ENCODE measurements around the gene YY1.
A peak's percentile ranks its signal among the peaks of the same experiment; 100 is the strongest.
"Not testable (repeated sequence)": the region's sequence is repeated elsewhere in the genome, so short reads cannot be mapped to it uniquely, and the experiment has no call there.

Gene YY1

DNA sequence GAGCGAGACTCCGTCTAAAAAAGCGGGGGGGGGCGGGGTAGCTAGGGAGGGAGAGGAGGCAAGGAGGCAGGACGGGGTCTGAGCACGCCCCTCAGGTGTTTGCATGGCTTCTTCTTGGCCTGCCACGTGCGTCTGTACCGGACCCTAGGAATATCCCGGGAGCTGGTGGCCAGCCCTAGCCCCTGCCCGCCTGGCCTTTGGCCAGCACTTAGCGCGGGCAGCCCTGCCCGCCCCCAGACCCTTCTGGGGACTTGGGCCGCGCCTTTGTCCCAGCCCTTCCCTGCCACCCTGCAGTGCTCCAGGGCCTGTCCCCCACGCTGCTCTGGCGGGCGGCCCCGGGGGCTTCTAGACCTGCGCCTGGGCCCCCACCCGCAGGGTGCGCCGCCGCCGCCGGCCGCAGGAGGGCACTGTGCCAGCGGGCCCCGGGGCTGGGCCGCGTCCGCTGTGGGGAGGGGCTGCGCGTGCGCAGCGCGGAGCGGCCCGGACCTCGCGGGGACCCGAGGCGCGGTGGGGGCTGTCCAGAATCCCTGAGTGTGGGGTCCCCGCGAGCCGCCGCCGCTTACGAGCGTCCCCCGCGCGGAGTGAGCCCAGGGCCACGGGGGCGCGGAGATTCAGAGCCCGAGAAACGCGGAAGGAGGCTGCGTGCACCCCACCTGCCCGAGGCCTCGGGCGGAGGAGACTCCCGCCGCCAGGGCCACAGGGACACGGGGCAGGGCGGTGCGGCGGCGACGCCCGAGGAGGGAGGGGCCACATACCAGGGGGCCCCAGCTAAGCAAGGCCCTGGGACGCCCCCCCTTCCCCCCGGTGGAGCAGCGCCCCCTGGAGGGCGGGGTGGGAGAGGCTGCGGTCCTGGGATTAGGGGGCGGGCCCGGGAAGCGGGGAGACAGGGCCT lies 46.3 kb downstream of the YY1 start:
- peak; percentile 58 for DNase-seq

DNA sequence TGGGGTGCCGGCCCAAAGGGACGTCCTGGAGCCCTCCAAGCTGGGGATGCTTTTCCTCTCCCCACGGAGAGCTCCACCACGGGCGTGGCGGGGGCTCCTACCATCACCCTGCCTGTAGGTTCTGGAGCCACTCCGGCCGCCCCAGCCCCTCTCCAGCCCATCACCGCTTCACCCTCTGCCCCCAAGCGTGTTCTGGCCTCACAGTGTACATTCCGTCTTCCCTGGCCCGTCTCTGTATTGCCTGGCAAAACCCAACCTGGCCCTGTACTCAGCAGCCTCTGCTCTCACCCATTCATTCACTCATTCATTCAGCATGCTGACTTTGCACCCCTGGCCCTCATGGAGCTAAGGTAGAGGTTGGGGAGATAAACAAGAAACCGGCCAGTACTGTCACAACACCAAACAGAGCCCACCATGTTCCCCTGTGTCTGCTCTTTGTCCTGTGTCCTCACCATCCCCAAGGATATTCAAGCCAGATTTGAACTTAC lies 47.0 kb downstream of the YY1 start:
- DNase-seq: no peak

DNA sequence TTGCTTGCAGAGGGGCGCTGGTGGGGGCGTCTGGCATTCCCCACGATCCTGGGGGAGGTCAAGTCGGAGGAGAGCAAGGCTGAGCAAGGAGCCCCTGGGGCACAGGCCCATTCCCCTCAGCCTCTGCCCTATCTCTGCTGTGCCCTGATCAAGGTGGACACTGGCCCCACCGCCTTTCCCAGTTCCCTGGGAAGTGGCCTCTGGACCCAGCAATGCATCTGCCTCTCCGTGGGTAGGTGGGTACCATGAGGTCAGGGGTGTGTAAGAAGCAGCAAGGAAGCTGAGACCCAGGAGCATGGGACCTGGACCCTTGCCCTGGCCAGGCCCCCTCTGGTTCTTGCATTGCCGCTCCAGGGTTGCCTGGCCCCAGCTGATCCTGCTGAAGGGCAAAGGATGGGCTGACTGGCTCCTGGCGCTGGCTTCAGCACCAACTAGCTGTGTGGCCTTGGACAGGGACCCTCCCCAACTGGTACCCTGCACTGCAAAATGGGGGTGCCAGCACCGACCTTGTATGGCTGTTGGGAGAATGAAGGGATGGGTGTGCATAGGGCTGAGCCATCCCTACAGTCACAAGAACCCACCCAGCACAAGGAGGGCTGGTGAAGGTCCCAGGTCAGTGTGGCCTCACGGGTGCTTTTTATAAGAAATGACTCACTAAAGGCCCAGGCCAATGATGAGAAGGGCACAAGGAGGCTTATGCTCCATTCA lies 47.7 kb downstream of the YY1 start:
- no peak for DNase-seq

GRCh38 chr14:100287202-100287997 lies 48.5 kb downstream of the YY1 start:
- DNase-seq: no peak

DNA sequence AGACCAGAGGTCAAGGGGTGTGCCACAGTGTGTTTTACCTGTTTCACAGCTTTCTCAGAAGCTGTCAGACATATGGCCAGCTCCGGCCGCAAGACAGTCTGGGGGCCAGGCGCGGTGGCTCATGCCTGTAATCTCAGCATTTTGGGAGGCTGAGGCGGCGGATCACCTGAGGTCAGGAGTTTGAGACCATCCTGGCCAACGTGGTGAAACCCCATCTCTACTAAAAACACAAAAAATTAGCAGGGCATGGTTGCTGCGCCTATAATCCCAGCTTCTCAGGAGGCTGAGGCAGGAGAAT lies 49.0 kb downstream of the YY1 start:
- DNase-seq: not testable (repeated sequence)

- DNase-seq: no peak
Observed at GRCh38 chr14:100288382-100289185, 49.6 kb downstream of the YY1 start.

GRCh38 chr14:100289916-100290606 lies 51.1 kb downstream of the YY1 start:
- DNase-seq: no peak

- DNase-seq: peak; percentile 52
Observed at GRCh38 chr14:100290607-100291304, 51.8 kb downstream of the YY1 start.

DNA sequence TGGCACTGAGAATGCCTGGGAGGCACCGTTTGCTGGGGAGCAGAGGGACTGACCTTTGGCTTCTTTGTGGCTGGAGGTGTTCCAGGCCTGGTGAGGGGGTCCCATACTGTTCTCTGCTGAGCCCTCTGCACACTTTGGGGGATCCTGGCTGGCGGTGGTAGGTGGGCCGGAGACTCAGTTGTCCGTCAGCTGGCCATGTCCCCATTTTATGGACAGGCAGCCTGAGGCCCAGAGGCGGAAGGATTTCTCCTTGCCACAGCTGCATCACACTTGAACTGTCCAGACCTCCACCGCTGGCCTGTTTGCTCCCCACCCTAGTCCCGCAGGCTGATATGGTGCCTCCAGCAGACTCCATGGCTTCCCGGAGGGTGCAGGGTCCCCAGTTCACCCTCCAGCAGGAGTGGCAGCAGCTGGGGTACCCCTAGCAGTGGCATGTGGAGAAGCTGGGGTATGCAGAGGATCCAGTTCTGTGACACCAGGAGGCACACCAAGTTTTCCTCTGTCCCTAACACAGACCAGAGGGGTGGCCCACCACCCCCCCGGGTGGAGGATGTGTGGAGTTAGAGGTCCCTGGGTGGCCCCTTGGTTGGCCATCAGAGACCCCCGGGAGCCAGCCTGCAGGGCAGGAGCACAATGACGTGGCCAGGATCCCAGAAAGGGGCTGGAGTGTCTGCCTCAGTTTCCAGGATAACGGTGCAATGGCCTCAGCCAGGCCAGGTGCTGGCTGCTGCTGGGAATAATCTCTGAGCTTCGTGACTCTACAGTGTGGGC lies 52.5 kb downstream of the YY1 start:
- DNase-seq: no peak

DNA sequence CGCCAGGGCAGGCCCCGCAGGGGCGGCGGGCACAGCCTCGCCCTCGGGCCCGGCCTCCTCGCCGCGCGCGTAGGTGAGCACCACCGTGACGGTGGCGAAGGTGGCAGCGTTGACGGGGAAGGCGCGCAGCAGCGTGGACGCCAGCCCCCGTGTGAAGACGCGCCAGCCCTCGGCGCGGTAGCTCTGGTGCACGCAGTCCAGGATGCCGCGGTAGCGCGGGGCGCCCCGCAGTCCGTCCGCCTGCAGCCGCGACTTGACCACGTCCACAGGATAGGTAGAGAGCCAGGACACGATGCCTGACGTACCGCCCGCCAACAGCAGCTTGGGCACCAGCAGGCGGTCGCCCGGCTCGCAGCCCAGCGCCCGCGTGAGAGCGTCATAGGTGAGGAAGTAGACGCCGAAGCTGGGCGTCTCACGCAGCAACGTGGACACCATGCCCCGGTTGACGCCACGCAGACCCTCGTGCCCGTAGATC lies 53.4 kb downstream of the YY1 start:
- no peak for DNase-seq

GRCh38 chr14:100292776-100293461 lies 54.0 kb downstream of the YY1 start:
- DNase-seq: no peak

- no peak for DNase-seq
Observed at GRCh38 chr14:100293497-100294212, 54.7 kb downstream of the YY1 start.

GRCh38 chr14:100294213-100294962 lies 55.4 kb downstream of the YY1 start:
- DNase-seq: no peak

DNA sequence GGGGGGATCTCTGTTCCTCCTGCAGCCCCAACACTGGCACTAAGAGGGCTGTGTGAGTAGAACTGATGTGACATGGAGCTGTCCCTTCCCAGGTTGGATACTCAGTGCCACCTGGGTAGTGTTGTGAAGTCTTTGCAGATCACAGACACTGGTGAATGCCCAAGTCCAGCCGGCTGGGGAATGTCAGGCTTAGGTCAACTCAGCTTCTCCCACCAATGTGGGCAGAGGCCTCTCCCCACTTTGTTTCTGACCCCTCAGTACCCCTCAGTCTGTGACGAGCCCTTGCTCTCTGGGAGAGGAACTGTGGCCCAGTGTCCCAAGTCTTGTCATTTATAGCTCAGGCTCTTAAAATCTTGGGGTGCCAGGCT lies 56.0 kb downstream of the YY1 start:
- DNase-seq: no peak

DNA sequence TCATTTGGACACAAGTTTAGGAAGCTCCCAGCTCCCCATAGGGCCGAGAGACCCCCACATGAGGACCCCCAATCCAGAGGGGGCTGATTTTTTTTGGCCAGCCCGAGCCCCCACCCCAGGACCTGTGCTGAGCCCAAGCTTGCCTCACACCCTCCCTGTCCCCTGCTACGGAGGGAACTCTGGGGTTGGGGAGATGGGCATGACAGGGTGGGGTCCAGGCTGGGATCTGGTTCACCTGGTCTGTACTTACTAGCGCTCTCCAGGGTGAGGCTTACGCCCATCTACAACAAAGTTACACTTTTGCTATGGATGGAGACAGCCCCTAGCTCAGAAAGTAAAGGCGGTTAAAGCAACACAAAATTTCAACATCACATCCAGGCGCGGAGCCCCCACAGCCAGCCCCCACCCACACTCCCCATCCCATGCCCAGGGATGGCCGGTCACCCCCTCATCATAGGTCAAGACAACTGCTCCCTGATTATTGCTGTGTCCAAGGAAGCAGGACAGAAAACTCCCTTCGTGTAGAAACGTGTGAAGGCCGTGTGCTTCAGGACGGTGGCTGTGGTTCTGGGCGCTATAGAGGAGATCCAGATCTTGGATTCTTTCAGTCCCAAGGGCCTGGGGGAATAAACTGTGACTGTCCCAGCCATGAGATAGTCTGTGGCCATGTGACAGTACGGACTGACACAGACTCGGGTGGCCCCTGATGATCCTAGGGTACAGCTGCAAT lies 56.6 kb downstream of the YY1 start:
- no peak for DNase-seq

DNA sequence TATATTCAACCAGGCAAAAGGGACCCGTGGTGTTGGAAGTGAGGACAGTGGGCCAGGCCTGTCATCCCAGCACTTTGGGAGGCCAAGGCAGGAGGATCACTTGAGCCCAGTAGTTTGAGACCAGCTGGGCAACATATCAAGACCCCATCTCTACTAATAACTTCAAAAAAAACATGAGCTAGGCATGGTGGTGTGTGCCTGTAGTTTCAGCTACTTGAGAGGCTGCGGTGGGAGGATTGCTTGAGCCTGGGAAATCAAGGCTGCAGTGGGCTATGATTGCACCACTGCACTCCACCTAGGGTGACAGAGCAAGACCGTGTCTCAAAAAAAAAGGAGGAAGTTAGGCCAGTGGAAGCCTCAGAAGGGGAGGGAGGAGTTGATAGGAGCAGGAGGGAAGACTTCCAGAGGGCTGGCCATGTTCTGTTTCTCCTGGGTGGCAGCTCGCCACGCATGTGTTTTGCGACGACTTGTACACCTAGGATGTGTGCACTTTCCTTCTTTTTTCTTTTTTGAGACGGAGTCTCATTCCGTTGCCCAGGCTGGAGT lies 57.2 kb downstream of the YY1 start:
- DNase-seq: no peak

DNA sequence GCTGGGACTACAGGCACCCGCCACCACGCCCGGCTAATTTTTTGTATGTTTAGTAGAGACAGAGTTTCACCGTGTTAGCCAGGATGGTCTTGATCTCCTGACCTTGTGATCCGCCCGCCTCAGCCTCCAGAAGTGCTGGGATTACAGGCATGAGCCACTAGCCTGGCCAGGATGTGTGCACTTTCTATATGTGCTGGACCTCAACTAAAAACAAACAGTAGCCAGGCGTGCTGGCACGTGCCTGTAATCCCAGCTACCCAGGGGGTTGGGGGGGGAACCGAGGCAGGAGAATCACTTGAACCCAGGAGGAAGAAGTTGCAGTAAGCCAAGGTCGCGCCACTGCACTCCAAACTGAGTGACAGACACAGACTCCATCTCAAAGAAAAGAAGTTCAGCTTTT lies 57.8 kb downstream of the YY1 start:
- DNase-seq: not testable (repeated sequence)

All from midbrain (tissue), 1 donor.